Measurements from ENCODE around the gene PCNA.

PCNA gene

GRCh38 chr20:5153612-5154542 is 34.1 kb upstream of the PCNA start:
- TF ChIP-seq POLR2AphosphoS5 (IDR thresholded peaks at IDR 0.05; ENCODE audit: low read depth, low read length), result no peak
- TF ChIP-seq TAF1 (IDR thresholded peaks at IDR 0.05; ENCODE audit: borderline replicate concordance, insufficient read depth, low read length), result no peak
- no peak for TF ChIP-seq FOXP2 (optimal IDR thresholded peaks at IDR 0.05; ENCODE audit: borderline replicate concordance, extremely low read depth, extremely low read length, insufficient read depth)
- no peak for TF ChIP-seq SIN3A (IDR thresholded peaks at IDR 0.05; ENCODE audit: borderline replicate concordance, insufficient read depth, low read length)
- no peak for TF ChIP-seq REST (IDR thresholded peaks at IDR 0.05; ENCODE audit: insufficient read depth in 1 of 2, low read depth in 2 of 2, low read length in 2 of 2)

- TF ChIP-seq FOXP2 (optimal IDR thresholded peaks at IDR 0.05; ENCODE audit: borderline replicate concordance, extremely low read depth, extremely low read length, insufficient read depth), result no peak
- no peak for TF ChIP-seq SIN3A (IDR thresholded peaks at IDR 0.05; ENCODE audit: borderline replicate concordance, insufficient read depth, low read length)
- no peak for TF ChIP-seq TAF1 (IDR thresholded peaks at IDR 0.05; ENCODE audit: borderline replicate concordance, insufficient read depth, low read length)
- no peak for TF ChIP-seq POLR2AphosphoS5 (IDR thresholded peaks at IDR 0.05; ENCODE audit: low read depth, low read length)
- TF ChIP-seq REST (IDR thresholded peaks at IDR 0.05; ENCODE audit: insufficient read depth in 1 of 2, low read depth in 2 of 2, low read length in 2 of 2), result no peak
Observed at GRCh38 chr20:5153152-5153467, 33.4 kb upstream of the PCNA start.

GRCh38 chr20:5150226-5151076 is 30.7 kb upstream of the PCNA start:
- TF ChIP-seq FOXP2 (optimal IDR thresholded peaks at IDR 0.05; ENCODE audit: borderline replicate concordance, extremely low read depth, extremely low read length, insufficient read depth) (no peak), REST (IDR thresholded peaks at IDR 0.05; ENCODE audit: insufficient read depth in 1 of 2, low read depth in 2 of 2, low read length in 2 of 2) (no peak), TAF1 (IDR thresholded peaks at IDR 0.05; ENCODE audit: borderline replicate concordance, insufficient read depth, low read length) (no peak)

- TF ChIP-seq TAF1 (IDR thresholded peaks at IDR 0.05; ENCODE audit: borderline replicate concordance, insufficient read depth, low read length), result no peak
Observed at GRCh38 chr20:5149892-5150225, 30.1 kb upstream of the PCNA start.

- TF ChIP-seq SIN3A (IDR thresholded peaks at IDR 0.05; ENCODE audit: borderline replicate concordance, insufficient read depth, low read length), result no peak
- TF ChIP-seq FOXP2 (optimal IDR thresholded peaks at IDR 0.05; ENCODE audit: borderline replicate concordance, extremely low read depth, extremely low read length, insufficient read depth), result no peak
- TF ChIP-seq REST (IDR thresholded peaks at IDR 0.05; ENCODE audit: insufficient read depth in 1 of 2, low read depth in 2 of 2, low read length in 2 of 2), result no peak
- no peak for TF ChIP-seq POLR2AphosphoS5 (IDR thresholded peaks at IDR 0.05; ENCODE audit: low read depth, low read length)
- TF ChIP-seq TAF1 (IDR thresholded peaks at IDR 0.05; ENCODE audit: borderline replicate concordance, insufficient read depth, low read length), result no peak
Observed at GRCh38 chr20:5148581-5148980, 28.8 kb upstream of the PCNA start.

All from PFSK-1 (cell line).